Measurements from ENCODE around the gene KRTAP5-9.
A peak's percentile ranks its signal among the peaks of the same experiment; 100 is the strongest.

Gene KRTAP5-9

DNA sequence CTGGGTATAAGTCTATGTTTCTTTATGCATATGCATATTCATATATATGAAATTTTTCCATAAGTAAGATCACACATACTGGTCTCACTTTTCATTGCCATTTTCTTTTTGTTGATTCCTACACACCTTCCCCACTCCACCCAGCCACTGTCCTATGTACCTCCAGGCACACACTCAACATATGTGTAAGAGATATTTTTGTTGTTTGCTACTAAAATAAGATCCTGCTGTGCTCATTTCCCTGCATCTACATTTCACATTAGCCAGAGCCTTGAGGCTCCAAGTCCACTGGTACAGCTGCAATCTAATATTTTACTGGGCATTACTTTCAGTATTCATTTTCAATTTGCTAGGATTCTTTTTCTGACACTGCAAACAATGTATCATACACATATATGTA is 9.0 kb downstream of the KRTAP5-9 start:
- Histone ChIP-seq H4K8ac (ENCODE audit: low read depth, low read length) (no peak overlapping the region), H3K4me3 (ENCODE audit: low read length) (no peak overlapping the region), H3K18ac (ENCODE audit: low read length) (no peak overlapping the region), H3K4ac (ENCODE audit: low read depth, low read length) (no peak overlapping the region), H3K36me3 (ENCODE audit: control insufficient read depth, insufficient read depth, low read length) (no peaks in the 10 kb centered on the region), H2BK15ac (replicated peaks; ENCODE audit: low read depth) (no peak overlapping the region), H3K27me3 (ENCODE audit: insufficient read depth, low read length, poor library complexity) (no peaks in the 10 kb centered on the region), H2BK5ac (ENCODE audit: low read length) (no peak overlapping the region), H3K4me1 (ENCODE audit: control insufficient read depth, low read depth, low read length) (no peaks in the 10 kb centered on the region), H3K27ac (ENCODE audit: low read depth, low read length) (no peak overlapping the region), H4K5ac (ENCODE audit: low read length) (no peak overlapping the region), H3K79me1 (ENCODE audit: low read length) (no peaks in the 10 kb centered on the region), H3K23ac (ENCODE audit: low read length) (no peak overlapping the region), H2BK120ac (ENCODE audit: low read depth, low read length) (no peak overlapping the region), H3K4me2 (ENCODE audit: low read length) (no peak overlapping the region), H3K9ac (ENCODE audit: low read length) (no peak overlapping the region), H3K79me2 (ENCODE audit: control insufficient read depth, insufficient read depth, low read length) (no peaks in the 10 kb centered on the region), H2AK5ac (ENCODE audit: low read length) (no peak overlapping the region), H3K56ac (ENCODE audit: low read length) (no peak overlapping the region)
- no peak for DNase-seq

DNA sequence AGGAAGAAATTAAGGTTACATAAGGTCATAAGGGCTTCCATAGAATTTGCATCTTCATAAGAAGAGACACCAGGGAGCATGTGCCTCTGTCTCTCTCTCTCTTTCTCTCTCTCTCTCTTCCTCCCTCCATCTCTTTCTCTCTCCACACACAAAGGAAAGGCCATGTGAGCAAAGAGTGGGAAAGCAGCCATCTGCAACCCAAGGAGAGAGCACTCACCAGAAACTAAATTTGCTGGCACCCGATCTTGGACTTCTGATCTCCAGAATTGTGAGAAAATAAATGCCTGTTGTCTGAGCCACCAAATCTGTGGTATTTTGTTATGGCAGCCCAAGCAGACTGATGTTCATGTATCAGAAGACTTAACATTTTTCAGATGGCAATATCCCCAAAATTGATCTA is 10.8 kb downstream of the KRTAP5-9 start:
- Histone ChIP-seq H3K27ac (ENCODE audit: low read depth, low read length) (no peak overlapping the region), H3K4me1 (ENCODE audit: control insufficient read depth, low read depth, low read length) (no peaks in the 10 kb centered on the region), H3K4me2 (ENCODE audit: low read length) (no peak overlapping the region), H3K79me2 (ENCODE audit: control insufficient read depth, insufficient read depth, low read length) (no peaks in the 10 kb centered on the region), H3K23ac (ENCODE audit: low read length) (no peak overlapping the region), H2BK15ac (replicated peaks; ENCODE audit: low read depth) (no peak overlapping the region), H3K56ac (ENCODE audit: low read length) (no peak overlapping the region), H3K27me3 (ENCODE audit: insufficient read depth, low read length, poor library complexity) (no peaks in the 10 kb centered on the region), H3K36me3 (ENCODE audit: control insufficient read depth, insufficient read depth, low read length) (no peaks in the 10 kb centered on the region), H4K5ac (ENCODE audit: low read length) (no peak overlapping the region), H3K9ac (ENCODE audit: low read length) (no peak overlapping the region), H3K18ac (ENCODE audit: low read length) (no peak overlapping the region), H3K4ac (ENCODE audit: low read depth, low read length) (no peak overlapping the region), H2AK5ac (ENCODE audit: low read length) (no peak overlapping the region), H3K4me3 (ENCODE audit: low read length) (no peak overlapping the region), H3K79me1 (ENCODE audit: low read length) (no peaks in the 10 kb centered on the region), H2BK120ac (ENCODE audit: low read depth, low read length) (no peak overlapping the region), H2BK5ac (ENCODE audit: low read length) (no peak overlapping the region), H4K8ac (ENCODE audit: low read depth, low read length) (no peak overlapping the region)
- no peak for DNase-seq
- no CpG with 5 or more reads among the region's 1 CpG for WGBS (ENCODE audit: extremely low coverage, insufficient coverage, low lambda C conversion rate)

DNA sequence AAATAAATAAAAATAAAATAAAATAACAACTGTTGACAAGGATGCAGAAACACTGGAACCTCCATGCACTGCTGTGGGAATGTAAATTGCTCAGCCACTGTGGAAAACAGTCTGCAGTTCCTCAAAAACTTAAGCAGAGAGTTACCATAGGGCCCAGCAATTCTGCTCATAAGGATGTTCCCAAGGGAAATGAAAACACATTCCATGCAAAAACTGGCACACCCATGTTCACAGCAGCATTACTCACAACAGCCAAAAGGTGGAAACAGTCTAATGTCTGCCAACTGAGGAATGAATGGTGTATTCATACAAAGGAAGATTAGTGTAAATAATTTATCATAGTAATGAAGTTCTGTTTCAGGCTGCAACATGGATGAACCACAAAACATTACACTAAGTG is 13.9 kb downstream of the KRTAP5-9 start:
- Histone ChIP-seq H3K79me1 (ENCODE audit: low read length) (no peaks in the 10 kb centered on the region), H3K18ac (ENCODE audit: low read length) (no peak overlapping the region), H2AK5ac (ENCODE audit: low read length) (no peak overlapping the region), H3K9ac (ENCODE audit: low read length) (no peak overlapping the region), H2BK5ac (ENCODE audit: low read length) (no peak overlapping the region), H3K4me1 (ENCODE audit: control insufficient read depth, low read depth, low read length) (no peaks in the 10 kb centered on the region), H2BK120ac (ENCODE audit: low read depth, low read length) (no peak overlapping the region), H2BK15ac (replicated peaks; ENCODE audit: low read depth) (no peak overlapping the region), H4K5ac (ENCODE audit: low read length) (no peak overlapping the region), H3K4ac (ENCODE audit: low read depth, low read length) (no peak overlapping the region), H3K4me3 (ENCODE audit: low read length) (no peak overlapping the region), H3K27ac (ENCODE audit: low read depth, low read length) (no peak overlapping the region), H3K23ac (ENCODE audit: low read length) (no peak overlapping the region), H3K79me2 (ENCODE audit: control insufficient read depth, insufficient read depth, low read length) (no peaks in the 10 kb centered on the region), H3K56ac (ENCODE audit: low read length) (no peak overlapping the region), H3K27me3 (ENCODE audit: insufficient read depth, low read length, poor library complexity) (no peaks in the 10 kb centered on the region), H4K8ac (ENCODE audit: low read depth, low read length) (no peak overlapping the region), H3K4me2 (ENCODE audit: low read length) (no peak overlapping the region), H3K36me3 (ENCODE audit: control insufficient read depth, insufficient read depth, low read length) (no peaks in the 10 kb centered on the region)
- DNase-seq = no peak

DNA sequence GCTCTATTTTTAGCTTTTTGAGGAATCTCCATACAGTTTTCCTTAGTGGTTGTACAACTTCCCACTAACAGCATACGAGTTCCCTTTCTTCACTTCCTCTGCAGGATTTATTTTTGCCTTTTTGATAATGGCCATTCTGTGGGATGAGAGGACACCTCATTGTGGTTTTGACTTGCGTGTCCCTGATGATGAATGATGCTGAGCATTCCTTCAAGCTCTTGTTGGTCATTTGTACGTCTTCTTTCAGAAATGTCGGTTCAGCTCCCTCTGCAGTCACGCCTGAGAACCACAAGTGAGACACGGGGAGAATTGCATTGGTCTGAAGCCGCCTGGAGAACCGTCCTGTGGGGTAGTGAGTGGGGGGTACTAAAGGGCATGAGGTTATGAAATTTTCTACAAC is 15.2 kb downstream of the KRTAP5-9 start:
- H3K56ac ChIP-seq (ENCODE audit: low read length) = no peak overlapping the region
- no peak overlapping the region for H4K5ac ChIP-seq (ENCODE audit: low read length)
- H3K4me1 ChIP-seq (ENCODE audit: control insufficient read depth, low read depth, low read length) = no peaks in the 10 kb centered on the region
- no peak overlapping the region for H2BK120ac ChIP-seq (ENCODE audit: low read depth, low read length)
- no peak overlapping the region for H3K18ac ChIP-seq (ENCODE audit: low read length)
- H3K27me3 ChIP-seq (ENCODE audit: insufficient read depth, low read length, poor library complexity) = no peaks in the 10 kb centered on the region
- H2BK5ac ChIP-seq (ENCODE audit: low read length) = no peak overlapping the region
- H4K8ac ChIP-seq (ENCODE audit: low read depth, low read length) = no peak overlapping the region
- H2AK5ac ChIP-seq (ENCODE audit: low read length) = no peak overlapping the region
- H3K79me2 ChIP-seq (ENCODE audit: control insufficient read depth, insufficient read depth, low read length) = no peaks in the 10 kb centered on the region
- H2BK15ac ChIP-seq (replicated peaks; ENCODE audit: low read depth) = no peak overlapping the region
- DNase-seq = peak; percentile 83
- no peak overlapping the region for H3K9ac ChIP-seq (ENCODE audit: low read length)
- H3K23ac ChIP-seq (ENCODE audit: low read length) = no peak overlapping the region
- no peaks in the 10 kb centered on the region for H3K79me1 ChIP-seq (ENCODE audit: low read length)
- WGBS (ENCODE audit: extremely low coverage, insufficient coverage, low lambda C conversion rate) = no CpG with 5 or more reads among the region's 8 CpGs
- no peak overlapping the region for H3K4ac ChIP-seq (ENCODE audit: low read depth, low read length)
- no peak overlapping the region for H3K27ac ChIP-seq (ENCODE audit: low read depth, low read length)
- no peak overlapping the region for H3K4me2 ChIP-seq (ENCODE audit: low read length)
- no peak overlapping the region for H3K4me3 ChIP-seq (ENCODE audit: low read length)
- no peaks in the 10 kb centered on the region for H3K36me3 ChIP-seq (ENCODE audit: control insufficient read depth, insufficient read depth, low read length)

DNA sequence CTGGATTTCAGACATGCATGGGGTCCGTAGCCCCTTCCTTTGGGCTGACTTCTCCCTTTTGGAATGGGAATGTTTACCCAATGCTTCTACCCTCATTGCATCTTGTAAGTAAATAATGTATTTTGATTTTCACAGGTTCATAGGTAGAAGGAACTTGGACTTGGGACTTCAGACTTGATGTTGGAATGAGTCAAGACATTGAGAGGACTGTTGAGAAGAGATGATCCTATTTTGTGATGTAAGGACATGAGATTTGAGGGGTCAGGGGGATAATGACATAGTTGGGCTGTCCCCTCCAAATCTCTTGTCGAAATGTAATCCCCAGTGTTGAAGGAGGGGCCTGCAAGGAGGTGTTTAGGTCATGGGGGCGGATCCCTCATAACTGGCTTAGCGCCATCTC is 16.2 kb downstream of the KRTAP5-9 start:
- Histone ChIP-seq H2AK5ac (ENCODE audit: low read length) (no peak overlapping the region), H3K27me3 (ENCODE audit: insufficient read depth, low read length, poor library complexity) (no peaks in the 10 kb centered on the region), H3K23ac (ENCODE audit: low read length) (no peak overlapping the region), H2BK120ac (ENCODE audit: low read depth, low read length) (no peak overlapping the region), H3K79me2 (ENCODE audit: control insufficient read depth, insufficient read depth, low read length) (no peaks in the 10 kb centered on the region), H2BK15ac (replicated peaks; ENCODE audit: low read depth) (no peak overlapping the region), H3K79me1 (ENCODE audit: low read length) (no peaks in the 10 kb centered on the region), H3K27ac (ENCODE audit: low read depth, low read length) (no peak overlapping the region), H4K8ac (ENCODE audit: low read depth, low read length) (no peak overlapping the region), H3K4me1 (ENCODE audit: control insufficient read depth, low read depth, low read length) (no peaks in the 10 kb centered on the region), H3K36me3 (ENCODE audit: control insufficient read depth, insufficient read depth, low read length) (no peaks in the 10 kb centered on the region), H3K4me3 (ENCODE audit: low read length) (no peak overlapping the region), H3K18ac (ENCODE audit: low read length) (no peak overlapping the region), H4K5ac (ENCODE audit: low read length) (no peak overlapping the region), H3K56ac (ENCODE audit: low read length) (no peak overlapping the region), H3K4ac (ENCODE audit: low read depth, low read length) (no peak overlapping the region), H2BK5ac (ENCODE audit: low read length) (no peak overlapping the region), H3K9ac (ENCODE audit: low read length) (no peak overlapping the region), H3K4me2 (ENCODE audit: low read length) (no peak overlapping the region)
- no peak for DNase-seq
- WGBS (ENCODE audit: extremely low coverage, insufficient coverage, low lambda C conversion rate) = no CpG with 5 or more reads among the region's 4 CpGs

DNA sequence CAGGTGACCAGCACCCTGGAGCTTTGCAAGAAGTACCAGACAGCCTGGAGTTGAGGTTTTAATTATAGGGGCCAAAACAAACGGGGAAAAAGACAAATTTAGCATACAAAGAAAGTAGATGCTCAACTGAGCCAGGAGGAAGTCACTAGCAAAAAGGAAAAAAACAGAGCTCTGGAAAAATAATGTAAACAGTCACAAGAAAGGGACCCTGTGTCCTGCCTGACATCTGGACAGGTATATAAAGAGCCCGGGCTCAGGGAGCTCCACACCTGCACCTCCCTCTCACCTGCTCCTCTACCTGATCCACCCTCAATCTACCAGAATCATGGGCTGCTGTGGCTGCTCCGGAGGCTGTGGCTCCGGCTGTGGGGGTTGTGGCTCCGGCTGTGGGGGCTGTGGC is 17.0 kb downstream of the KRTAP5-9 start, which contains the start of gene KRTAP5-10:
TSS of gene KRTAP5-10 (plus strand) at position 301 of the 400 bp plus-strand sequence. CDS start at position 326, 25 bp downstream.
- Histone ChIP-seq H3K79me2 (ENCODE audit: control insufficient read depth, insufficient read depth, low read length) (no peaks in the 10 kb centered on the region), H2BK120ac (ENCODE audit: low read depth, low read length) (no peak within 1 kb of the TSS), H3K4me1 (ENCODE audit: control insufficient read depth, low read depth, low read length) (no peaks in the 10 kb centered on the region), H3K9ac (ENCODE audit: low read length) (no peak within 1 kb of the TSS), H3K36me3 (ENCODE audit: control insufficient read depth, insufficient read depth, low read length) (no peaks in the 10 kb centered on the region), H4K8ac (ENCODE audit: low read depth, low read length) (no peak within 1 kb of the TSS), H4K5ac (ENCODE audit: low read length) (no peak within 1 kb of the TSS), H3K4me3 (ENCODE audit: low read length) (no peak within 1 kb of the TSS), H3K18ac (ENCODE audit: low read length) (no peak within 1 kb of the TSS), H3K27ac (ENCODE audit: low read depth, low read length) (no peak within 1 kb of the TSS), H2BK15ac (replicated peaks; ENCODE audit: low read depth) (no peak within 1 kb of the TSS), H3K4ac (ENCODE audit: low read depth, low read length) (no peak within 1 kb of the TSS), H3K79me1 (ENCODE audit: low read length) (no peaks in the 10 kb centered on the region), H3K4me2 (ENCODE audit: low read length) (no peak within 1 kb of the TSS), H3K27me3 (ENCODE audit: insufficient read depth, low read length, poor library complexity) (no peaks in the 10 kb centered on the region), H3K56ac (ENCODE audit: low read length) (no peak within 1 kb of the TSS), H2BK5ac (ENCODE audit: low read length) (no peak within 1 kb of the TSS), H3K23ac (ENCODE audit: low read length) (no peak within 1 kb of the TSS), H2AK5ac (ENCODE audit: low read length) (no peak within 1 kb of the TSS)
- DNase-seq = no peak
- no CpG with 5 or more reads among the region's 5 CpGs for WGBS (ENCODE audit: extremely low coverage, insufficient coverage, low lambda C conversion rate)
